Endothelial cell of umbilical vein (primary cell): ENCODE results near the gene KLHL36. TPM values are rescaled to one million over a fixed set of nuclear protein-coding genes. Genes with fewer than 3 reads are reported as not detected.

ENCODE experiments used
- BruUV-seq: library from RNA; stranded (reverse); fragments of 400-500 nt; replicated peaks from 2 replicates; lab custom pipeline; 2021; lab: Mats Ljungman, UMichigan
- CTCF ChIA-PET: fragments of 300-600, 350-600 bp; sonication (Branson Sonifier 250); formaldehyde crosslinking; loops from one replicate; lab custom pipeline; 2021; ENCODE audit warnings: antibody characterized with exemption, inconsistent platforms; lab: Charles Lee
- POLR2A ChIA-PET: fragments of 300-600, 350-600 bp; sonication (Branson Sonifier 250); formaldehyde crosslinking; loops from one replicate; lab custom pipeline; 2021; ENCODE audit warnings: antibody characterized with exemption, inconsistent platforms; lab: Charles Lee
- DNase-seq: peaks from one replicate; pipeline ENCODE4 v3.0.0-alpha.2; 2011; ENCODE audit warnings: low read depth, low spot score
- FAIRE-seq: peaks from 2 replicates; lab custom pipeline; 2011; peaks lifted over from hg19 to GRCh38; lab: Jason Lieb, UNC
- H2AFZ ChIP-seq: 2 replicates; pipeline ENCODE4 v1.6.0; 2012; ENCODE audit warnings: low read depth, low read length, control low read depth, inconsistent platforms
- H3K27ac ChIP-seq: 2 replicates; pipeline ENCODE4 v1.5.1; 2011; ENCODE audit warnings: low read depth, mild to moderate bottlenecking, control low read depth, low read length, moderate library complexity; ENCODE audit not compliant: insufficient read depth
- H3K27me3 ChIP-seq, 2 experiments: 2 replicates each; pipeline versions ENCODE4 v1.6.0 to v1.6.1; 2011; ENCODE audit warnings: low read length in 2 of 2, mixed read lengths in 1 of 2; ENCODE audit not compliant: control insufficient read depth in 2 of 2, insufficient read depth in 2 of 2
- H3K36me3 ChIP-seq, 2 experiments: 2 replicates in 1 of 2; 3 replicates in 1 of 2; pipeline ENCODE4 v1.5.1; 2011; ENCODE audit warnings: low read length in 2 of 2, mild to moderate bottlenecking in 1 of 2, moderate library complexity in 1 of 2; ENCODE audit not compliant: control insufficient read depth in 2 of 2, insufficient read depth in 2 of 2; ENCODE audit errors: extremely low read depth in 1 of 2
- H3K4me1 ChIP-seq: 3 replicates; pipeline ENCODE4 v1.5.1; 2011; ENCODE audit warnings: mild to moderate bottlenecking, low read length; ENCODE audit not compliant: control insufficient read depth, insufficient read depth; ENCODE audit errors: extremely low read depth
- H3K4me2 ChIP-seq: 2 replicates; pipeline ENCODE4 v1.6.1; 2011; ENCODE audit warnings: low read length, control low read depth, mixed read lengths; ENCODE audit not compliant: insufficient read depth
- H3K4me3 ChIP-seq, 3 experiments: fragments of 200-600 bp in 1 of 3; sonication (generic), shearing (Covaris generic) in 1 of 3; replicated peaks in 1 of 3; 2 replicates each; pipeline ENCODE4 v1.5.1; 2011 to 2016; ENCODE audit warnings: control low read depth in 3 of 3, low read length in 3 of 3, mild to moderate bottlenecking in 2 of 3, inconsistent platforms in 1 of 3, low read depth in 1 of 3, moderate library complexity in 1 of 3; ENCODE audit not compliant: insufficient read depth in 1 of 3
- H3K79me2 ChIP-seq: 2 replicates; pipeline ENCODE4 v1.6.0; 2012; ENCODE audit warnings: low read length, inconsistent platforms; ENCODE audit not compliant: control insufficient read depth, insufficient read depth
- H3K9ac ChIP-seq: replicated peaks from 2 replicates; pipeline ENCODE3; 2011; ENCODE audit warnings: low read length, control low read depth; ENCODE audit not compliant: insufficient read depth; ENCODE audit errors: extremely low read depth
- H3K9me1 ChIP-seq: replicated peaks from 3 replicates; pipeline ENCODE4 v1.6.0; 2011; ENCODE audit warnings: mild to moderate bottlenecking, low read length; ENCODE audit not compliant: control insufficient read depth, insufficient read depth; ENCODE audit errors: extremely low read depth
- H3K9me3 ChIP-seq: replicated peaks from 2 replicates; pipeline ENCODE4 v1.5.1; 2012; ENCODE audit warnings: low read length, inconsistent platforms; ENCODE audit not compliant: control insufficient read depth, insufficient read depth
- H4K20me1 ChIP-seq: replicated peaks from 2 replicates; pipeline ENCODE3; 2011; ENCODE audit warnings: mild to moderate bottlenecking, low read length; ENCODE audit not compliant: control insufficient read depth, insufficient read depth; ENCODE audit errors: extremely low read depth
- CTCF ChIP-seq, 2 donors: IDR thresholded peaks; 1 replicate in 1 of 2; 2 replicates in 1 of 2; pipeline ENCODE4 v1.5.1; 2011; ENCODE audit warnings: low read length in 2 of 2, mild to moderate bottlenecking in 2 of 2, moderate library complexity in 2 of 2, control low read depth in 1 of 2, inconsistent platforms in 1 of 2, low read depth in 1 of 2; ENCODE audit not compliant: insufficient read depth in 1 of 2; ENCODE audit errors: extremely low read depth in 1 of 2
- EZH2 ChIP-seq: IDR thresholded peaks from 2 replicates; pipeline ENCODE4 v1.6.1; 2012; ENCODE audit warnings: borderline replicate concordance, low read depth, mild to moderate bottlenecking, moderate library complexity, low read length, inconsistent platforms; ENCODE audit not compliant: severe bottlenecking
- FOS ChIP-seq: IDR thresholded peaks from 2 replicates; pipeline ENCODE4 v1.6.1; 2011; ENCODE audit warnings: mild to moderate bottlenecking, low read length, moderate library complexity, borderline replicate concordance; ENCODE audit not compliant: insufficient read depth
- GATA2 ChIP-seq: IDR thresholded peaks from 2 replicates; pipeline ENCODE4 v1.7.0; 2011; ENCODE audit warnings: low read depth, mild to moderate bottlenecking, moderate library complexity, mixed read lengths, low read length; ENCODE audit not compliant: insufficient read length, insufficient read depth
- JUN ChIP-seq: IDR thresholded peaks from 2 replicates; pipeline ENCODE4 v1.6.1; 2011; ENCODE audit warnings: borderline replicate concordance, low read depth; ENCODE audit not compliant: insufficient read length, insufficient read depth
- MYC ChIP-seq: IDR thresholded peaks from one replicate; pipeline ENCODE4 v1.6.1; 2011; ENCODE audit warnings: mild to moderate bottlenecking, low read depth, low read length
- POLR2A ChIP-seq: IDR thresholded peaks from 2 replicates; pipeline ENCODE4 v1.6.1; 2012; ENCODE audit warnings: low read depth, mild to moderate bottlenecking, control low read depth, low read length
- POLR2AphosphoS5 ChIP-seq: IDR thresholded peaks from 2 replicates; pipeline ENCODE4 v1.6.1; 2012; ENCODE audit warnings: low read depth, mild to moderate bottlenecking, control low read depth, low read length, moderate library complexity; ENCODE audit not compliant: insufficient read depth
- dilution Hi-C: fragments of 300-500 bp; cut with MboI; formaldehyde crosslinking; loops from one replicate; pipeline ENCODE4 v1.15.0; 2019; ENCODE audit warnings: low sequenced_read_pairs; ENCODE audit not compliant: extremely low pct_ligation_motif_present
- intact Hi-C: fragments of 100-400 bp; cut with micrococcal nuclease; formaldehyde crosslinking; loops from one replicate; pipeline ENCODE4 v1.10.0; 2022
- polyA plus RNA-seq, 4 experiments: library from polyadenylated mRNA; depleted of rRNA in 3 of 4; stranded (reverse) in 3 of 4; unstranded in 1 of 4; fragments of >200 nt; gene quantifications; 2 replicates each; pipeline versions ENCODE4 v1.2.1 to v1.2.3, GENCODE V29; 2011 to 2012; ENCODE audit warnings: missing spikeins in 1 of 4
- total RNA-seq: library from RNA; stranded (reverse); gene quantifications from 2 replicates; pipeline ENCODE4 v1.2.3, GENCODE V29; 2021
- TF ChIP-seq, protein P1 (sequence below): IDR thresholded peaks from 2 replicates; pipeline ENCODE4 v1.6.1; 2011; ENCODE audit not compliant: insufficient read depth, insufficient read length

Gene KLHL36
- total and polyA plus RNA-seq, 2 donors (not counting 3 experiments of a cell fraction or from before 2014, with no cell fraction given): 31.3 to 38.8 TPM

DNA sequence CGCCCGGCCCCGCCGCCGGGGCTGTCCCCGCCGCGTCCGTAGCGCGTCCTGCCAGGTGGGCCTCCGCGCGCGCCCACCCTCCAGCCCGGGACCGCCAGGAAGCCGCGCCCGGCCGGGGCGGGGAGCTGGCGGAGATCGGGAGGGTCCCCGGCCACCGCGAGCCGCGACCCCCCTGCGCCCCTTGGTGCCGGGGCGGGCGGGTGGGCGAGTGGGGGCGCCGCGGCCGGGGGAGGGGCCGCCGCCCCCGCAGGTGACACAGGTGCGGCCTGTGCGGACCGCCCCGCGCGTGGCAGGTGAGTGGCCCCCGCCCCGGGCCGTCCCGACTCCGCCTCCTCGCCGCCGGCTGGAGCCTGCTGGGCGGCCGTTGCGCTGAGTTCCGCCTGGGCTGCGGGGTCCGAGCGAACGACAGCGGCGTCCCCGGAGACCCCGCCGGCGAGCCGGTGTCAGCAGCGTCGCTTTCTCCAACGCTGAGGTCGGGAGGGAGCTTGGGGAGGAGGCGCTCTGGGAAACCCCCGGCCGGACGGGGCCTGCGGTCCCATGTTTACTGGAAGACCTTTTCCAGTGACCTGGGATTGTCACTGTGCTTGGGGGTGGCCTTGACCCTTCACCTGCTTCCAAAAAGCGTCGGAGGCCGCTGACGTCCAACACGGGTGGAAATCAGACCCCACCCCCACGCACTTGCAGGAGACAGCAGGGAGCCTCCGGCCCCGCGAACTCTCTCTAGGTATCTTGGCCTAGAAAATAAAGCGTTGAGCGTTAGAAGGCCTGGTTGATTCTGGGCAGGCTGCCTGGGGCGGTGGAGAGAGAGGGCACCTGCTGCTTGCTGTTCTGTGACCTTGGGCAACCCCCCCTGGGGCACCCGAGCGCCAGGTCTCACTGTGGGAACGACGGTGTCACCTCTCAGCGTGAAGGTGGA lies 542 bp downstream of the KLHL36 start:
- dilution Hi-C loops: no loop called here
- peaks cover 9% of the 10 kb centered on the region for H3K4me1 ChIP-seq
- H3K79me2 ChIP-seq: no peaks in the 10 kb centered on the region
- no peaks in the 10 kb centered on the region for H3K9me3 ChIP-seq
- BruUV-seq: no TSS peak
- H3K4me2 ChIP-seq: peak overlapping the region; percentile 41
- ChIA-PET POLR2A (no interaction called here), CTCF (interaction anchor here (0.6 to 2.0 kb wide), 13 partner anchors 9 to 322 kb away, joined by 3 to 15 read pairs (median 3); no protein-coding TSS in a partner anchor)
- H3K9ac ChIP-seq: peak overlapping the region; percentile 43
- peaks cover 3% of the 10 kb centered on the region in 2 experiments for H3K27me3 ChIP-seq
- H3K4me3 ChIP-seq: peak overlapping the region; percentile 10 to 65 (median 37)
- FAIRE-seq (no peak), DNase-seq (no peak)
- H3K36me3 ChIP-seq: peaks cover 0 to 7% of the 10 kb centered on the region in 2 experiments
- no peak overlapping the region for H3K27ac ChIP-seq
- intact Hi-C loops: loop anchor here (2.0 kb wide), 1 partner anchor 26 kb away; no protein-coding TSS in a partner anchor
- TF ChIP-seq, protein P1, sequence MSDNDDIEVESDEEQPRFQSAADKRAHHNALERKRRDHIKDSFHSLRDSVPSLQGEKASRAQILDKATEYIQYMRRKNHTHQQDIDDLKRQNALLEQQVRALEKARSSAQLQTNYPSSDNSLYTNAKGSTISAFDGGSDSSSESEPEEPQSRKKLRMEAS: no peak
- H4K20me1 ChIP-seq: no peaks in the 10 kb centered on the region
- H2AFZ ChIP-seq: peak overlapping the region; percentile 36
- H3K9me1 ChIP-seq: no peaks in the 10 kb centered on the region

DNA sequence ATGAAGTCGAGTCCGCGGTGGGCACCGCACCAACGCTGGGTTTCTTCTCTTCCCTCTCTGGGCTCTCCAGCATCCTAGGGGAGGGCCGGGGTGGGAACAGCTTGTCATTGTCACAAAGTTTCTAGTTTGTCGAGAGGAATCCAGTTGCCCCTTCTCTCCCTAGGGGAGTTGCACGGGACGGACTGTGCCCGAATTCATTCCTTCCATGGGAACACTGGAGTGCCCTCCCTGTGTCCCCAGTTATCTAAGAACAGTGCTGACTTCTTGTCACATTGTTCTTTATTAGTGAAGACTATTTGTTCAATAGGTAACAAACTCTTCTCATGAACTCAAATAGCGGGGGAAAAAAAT lies 1.2 kb downstream of the KLHL36 start:
- peaks cover 9% of the 10 kb centered on the region for H3K4me1 ChIP-seq
- FAIRE-seq: peak; percentile 62
- no peaks in the 10 kb centered on the region for H4K20me1 ChIP-seq
- dilution Hi-C loops: no loop called here
- CTCF ChIA-PET: interaction anchor here (0.6 to 2.0 kb wide), 5 partner anchors 13 to 80 kb away, joined by 3 to 15 read pairs (median 3); no protein-coding TSS in a partner anchor
- intact Hi-C loops: loop anchor here (2.0 kb wide), 1 partner anchor 27 kb away; no protein-coding TSS in a partner anchor
- no peak overlapping the region for H3K9ac ChIP-seq
- BruUV-seq: no TSS peak
- H2AFZ ChIP-seq: no peak overlapping the region
- no peaks in the 10 kb centered on the region for H3K9me1 ChIP-seq
- POLR2A ChIA-PET: no interaction called here
- peak overlapping the region in 2 of 3 experiments; percentile 37 to 65 for H3K4me3 ChIP-seq
- no peak for TF ChIP-seq JUN
- no peak for TF ChIP-seq CTCF (IDR thresholded peaks at IDR 0.05; ENCODE audit: extremely low read depth in 1 of 2, insufficient read depth in 1 of 2, low read depth in 1 of 2, low read length in 2 of 2)
- TF ChIP-seq GATA2: no peak
- TF ChIP-seq, protein P1: no peak
- no peak for TF ChIP-seq FOS
- no peak for TF ChIP-seq MYC
- no peak for TF ChIP-seq POLR2AphosphoS5
- no peak for TF ChIP-seq POLR2A
- no peak for TF ChIP-seq EZH2
- DNase-seq: no peak
- H3K27me3 ChIP-seq: peaks cover 3% of the 10 kb centered on the region in 2 experiments
- no peaks in the 10 kb centered on the region for H3K79me2 ChIP-seq
- peaks cover 0 to 7% of the 10 kb centered on the region in 2 experiments for H3K36me3 ChIP-seq
- H3K4me2 ChIP-seq: peak overlapping the region; percentile 41
- no peaks in the 10 kb centered on the region for H3K9me3 ChIP-seq
- no peak overlapping the region for H3K27ac ChIP-seq
